Glutamatergic neuron (in vitro differentiated cells): Measurements from ENCODE around the gene GLIS1. TPM values are rescaled to one million over a fixed set of nuclear protein-coding genes. Genes with fewer than 3 reads are reported as not detected.

Source experiments
- DNase-seq: peaks from one replicate; pipeline ENCODE4 v3.0.0; 2022
- H3K27ac Mint-ChIP-seq: one replicate; pipeline ENCODE4 v1.8.0; 2020; ENCODE audit warnings: mild to moderate bottlenecking, mixed read lengths, inconsistent platforms; ENCODE audit not compliant: unreplicated experiment
- H3K27me3 Mint-ChIP-seq: one replicate; pipeline ENCODE4 v1.8.0; 2020; ENCODE audit warnings: mild to moderate bottlenecking, moderate library complexity, mixed read lengths, inconsistent platforms; ENCODE audit not compliant: unreplicated experiment
- H3K36me3 Mint-ChIP-seq: one replicate; pipeline ENCODE4 v1.8.0; 2020; ENCODE audit warnings: mild to moderate bottlenecking, mixed read lengths, inconsistent platforms; ENCODE audit not compliant: unreplicated experiment
- H3K4me1 Mint-ChIP-seq: one replicate; pipeline ENCODE4 v1.8.0; 2020; ENCODE audit warnings: mild to moderate bottlenecking, low read depth, mixed read lengths, inconsistent platforms; ENCODE audit not compliant: unreplicated experiment
- H3K4me3 Mint-ChIP-seq: one replicate; pipeline ENCODE4 v1.8.0; 2020; ENCODE audit warnings: mild to moderate bottlenecking, mixed read lengths, inconsistent platforms; ENCODE audit not compliant: unreplicated experiment
- H3K9me3 Mint-ChIP-seq: one replicate; pipeline ENCODE4 v1.8.0; 2020; ENCODE audit warnings: mild to moderate bottlenecking, moderate library complexity, mixed read lengths, inconsistent platforms; ENCODE audit not compliant: unreplicated experiment
- total RNA-seq: library from RNA; stranded (reverse); fragmentation: NEBNext Ultra II Directional; extraction: Animal tissue kit (Norgen Biotek cat#: 25700); gene quantifications from one replicate; pipeline ENCODE4 v1.2.1, GENCODE V29; 2021; ENCODE audit not compliant: unreplicated experiment
- TF ChIP-seq, protein P1 (sequence below): fragments of 200-600 bp; sonication (generic); IDR thresholded peaks from one replicate; pipeline ENCODE4 v1.5.0; 2021; ENCODE audit not compliant: partially characterized antibody, unreplicated experiment

The GLIS1 gene
- total RNA-seq, 1 donor from 2014 or later: 0.76 TPM

DNA sequence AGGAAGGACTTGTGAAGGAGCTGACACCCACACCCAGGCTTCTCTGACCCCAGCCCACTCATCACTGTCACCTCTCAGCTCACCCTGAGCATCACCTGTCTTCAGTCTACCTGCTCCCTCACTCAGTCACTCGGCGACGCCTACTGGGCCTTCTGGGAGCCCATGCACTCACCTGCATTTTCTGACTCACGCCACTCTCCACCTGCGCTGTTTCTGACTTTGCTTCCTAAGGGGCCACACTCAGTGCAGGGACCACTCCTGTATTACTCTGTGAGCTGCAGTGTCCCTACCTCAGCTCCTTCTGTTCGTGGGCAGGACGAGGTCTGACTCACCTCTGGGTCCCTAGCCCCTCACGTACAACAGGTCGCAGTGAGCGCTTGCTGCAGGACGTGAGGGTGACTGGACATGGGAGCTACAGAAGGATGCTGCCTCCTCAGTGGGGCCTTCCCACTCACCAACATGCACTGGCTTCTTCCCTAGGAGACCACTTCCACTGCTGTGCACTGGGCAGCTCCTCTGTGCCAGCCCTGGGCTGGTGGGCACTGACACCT lies 102.3 kb downstream of the GLIS1 start:
- no peak for DNase-seq
- Mint-ChIP-seq H3K9me3 (peaks cover 8% of the 10 kb centered on the region), H3K4me1 (peaks cover 10% of the 10 kb centered on the region), H3K36me3 (no peaks in the 10 kb centered on the region), H3K27me3 (peaks cover 1% of the 10 kb centered on the region), H3K27ac (no peak overlapping the region), H3K4me3 (no peak overlapping the region)
- TF ChIP-seq, protein P1, sequence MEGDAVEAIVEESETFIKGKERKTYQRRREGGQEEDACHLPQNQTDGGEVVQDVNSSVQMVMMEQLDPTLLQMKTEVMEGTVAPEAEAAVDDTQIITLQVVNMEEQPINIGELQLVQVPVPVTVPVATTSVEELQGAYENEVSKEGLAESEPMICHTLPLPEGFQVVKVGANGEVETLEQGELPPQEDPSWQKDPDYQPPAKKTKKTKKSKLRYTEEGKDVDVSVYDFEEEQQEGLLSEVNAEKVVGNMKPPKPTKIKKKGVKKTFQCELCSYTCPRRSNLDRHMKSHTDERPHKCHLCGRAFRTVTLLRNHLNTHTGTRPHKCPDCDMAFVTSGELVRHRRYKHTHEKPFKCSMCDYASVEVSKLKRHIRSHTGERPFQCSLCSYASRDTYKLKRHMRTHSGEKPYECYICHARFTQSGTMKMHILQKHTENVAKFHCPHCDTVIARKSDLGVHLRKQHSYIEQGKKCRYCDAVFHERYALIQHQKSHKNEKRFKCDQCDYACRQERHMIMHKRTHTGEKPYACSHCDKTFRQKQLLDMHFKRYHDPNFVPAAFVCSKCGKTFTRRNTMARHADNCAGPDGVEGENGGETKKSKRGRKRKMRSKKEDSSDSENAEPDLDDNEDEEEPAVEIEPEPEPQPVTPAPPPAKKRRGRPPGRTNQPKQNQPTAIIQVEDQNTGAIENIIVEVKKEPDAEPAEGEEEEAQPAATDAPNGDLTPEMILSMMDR: no peak

DNA sequence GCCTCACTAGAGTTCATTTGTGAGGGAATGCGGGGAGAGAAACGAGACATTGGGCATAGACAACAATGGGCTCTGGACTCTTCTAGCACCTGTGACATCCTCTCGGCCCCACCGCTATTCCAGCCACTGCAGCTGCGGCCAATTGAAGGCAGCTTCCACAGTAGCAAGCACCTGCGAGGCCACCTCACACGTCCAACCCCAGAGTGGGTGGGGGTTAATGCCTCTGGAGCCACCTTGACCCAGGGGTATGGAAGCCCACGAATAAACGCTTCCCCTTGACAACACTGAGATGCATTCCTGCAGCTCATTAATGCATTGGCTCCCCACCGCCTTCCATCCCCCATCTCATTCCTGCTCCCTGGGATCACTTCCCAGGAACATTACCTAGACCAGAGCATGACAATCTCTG lies 104.4 kb downstream of the GLIS1 start:
- TF ChIP-seq, protein P1: no peak
- H3K4me3 Mint-ChIP-seq: no peak overlapping the region
- no peak for DNase-seq
- H3K27ac Mint-ChIP-seq: no peak overlapping the region
- H3K4me1 Mint-ChIP-seq: peaks cover 7% of the 10 kb centered on the region
- H3K36me3 Mint-ChIP-seq: no peaks in the 10 kb centered on the region
- peaks cover 11% of the 10 kb centered on the region for H3K9me3 Mint-ChIP-seq
- peaks cover 5% of the 10 kb centered on the region for H3K27me3 Mint-ChIP-seq

DNA sequence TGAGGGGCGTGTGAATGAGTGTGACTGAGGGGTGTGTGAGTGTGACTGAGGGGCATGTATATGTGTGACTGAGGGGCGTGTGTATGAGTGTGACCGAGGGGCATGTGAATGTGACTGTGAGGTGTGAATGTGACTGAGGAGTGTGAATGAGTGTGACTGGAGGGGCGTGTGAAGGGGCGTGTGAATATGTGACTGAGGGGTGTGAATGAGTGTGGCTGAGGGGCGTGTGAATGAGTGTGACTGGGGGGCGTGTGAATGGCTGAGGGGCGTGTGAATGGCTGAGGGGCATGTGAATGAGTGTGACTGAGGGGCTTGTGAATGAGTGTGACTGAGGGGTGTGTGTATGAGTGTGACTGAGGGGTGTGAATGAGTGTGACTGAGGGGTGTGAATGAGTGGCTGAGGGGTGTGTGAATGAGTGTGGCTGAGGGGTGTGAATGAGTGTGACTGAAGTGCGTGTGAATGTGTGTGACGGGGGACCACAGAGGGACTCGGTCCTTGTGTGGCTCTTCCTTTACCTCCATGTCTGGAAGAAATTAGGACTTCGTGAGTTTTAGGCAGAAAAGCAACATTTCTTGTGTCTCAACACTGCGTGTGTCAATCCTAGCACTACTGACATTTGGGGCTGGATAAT lies 105.8 kb downstream of the GLIS1 start:
- Mint-ChIP-seq H3K9me3 (peaks cover 19% of the 10 kb centered on the region), H3K27me3 (peaks cover 15% of the 10 kb centered on the region), H3K4me1 (peaks cover 16% of the 10 kb centered on the region), H3K4me3 (no peak overlapping the region), H3K27ac (no peak overlapping the region), H3K36me3 (no peaks in the 10 kb centered on the region)
- TF ChIP-seq, protein P1: no peak
- DNase-seq: no peak

DNA sequence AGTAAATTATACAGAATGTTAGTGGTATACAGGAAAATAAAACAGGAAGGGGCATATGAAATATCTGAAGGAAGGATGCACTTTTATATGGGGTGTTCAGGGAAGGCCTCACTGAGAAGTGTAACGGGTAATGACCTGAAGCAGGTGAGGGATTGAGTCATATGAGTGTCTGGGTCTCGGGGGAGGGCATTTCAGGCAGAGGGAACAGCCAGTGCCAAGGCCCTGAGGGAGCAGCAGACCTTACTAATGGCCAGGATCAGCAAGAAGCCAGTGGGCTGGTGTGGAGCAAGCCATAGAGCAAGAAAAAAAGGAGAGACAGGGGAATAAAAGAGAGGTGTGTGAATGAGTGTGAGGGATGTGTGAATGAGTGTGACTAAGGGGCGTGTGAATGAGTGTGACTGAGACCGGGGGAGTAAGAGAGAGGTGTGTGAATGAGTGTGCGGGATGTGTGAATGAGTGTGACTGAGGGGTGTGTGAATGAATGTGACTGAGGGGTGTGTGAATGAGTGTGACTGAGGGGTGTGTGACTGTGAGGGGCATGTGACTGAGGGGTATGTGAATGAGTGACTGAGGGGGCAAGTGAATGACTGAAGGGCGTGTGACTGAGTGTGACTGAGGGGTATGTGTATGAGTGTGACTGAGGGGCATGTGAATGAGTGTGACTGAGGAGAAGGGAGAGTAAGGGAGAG lies 107.2 kb downstream of the GLIS1 start:
- Mint-ChIP-seq H3K4me1 (peaks cover 22% of the 10 kb centered on the region), H3K36me3 (no peaks in the 10 kb centered on the region), H3K9me3 (peaks cover 15% of the 10 kb centered on the region), H3K27ac (no peak overlapping the region), H3K4me3 (no peak overlapping the region), H3K27me3 (peaks cover 18% of the 10 kb centered on the region)
- no peak for DNase-seq
- TF ChIP-seq, protein P1: no peak
